Measurements from ENCODE around the gene GAK.

DNA sequence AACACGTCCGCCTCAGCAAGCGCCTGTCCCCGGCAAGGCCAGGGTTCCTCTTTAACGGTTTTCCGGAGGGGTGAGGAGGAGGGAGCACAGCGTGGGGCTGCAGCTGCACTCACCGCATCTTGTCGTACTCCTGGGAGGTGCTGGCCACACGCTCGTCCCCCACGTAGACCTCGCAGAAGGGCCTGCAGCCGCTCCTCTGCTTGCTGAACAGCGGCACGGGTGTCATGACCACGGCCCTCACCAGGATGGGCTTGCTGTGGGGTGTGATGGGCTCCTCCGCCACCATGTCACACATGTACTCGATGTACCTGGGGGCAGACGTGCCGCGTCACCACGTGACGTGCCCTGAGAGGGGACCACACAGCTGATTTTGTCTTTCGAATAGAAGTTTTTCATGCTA, 54.6 kb downstream of the GAK start:
- TF ChIP-seq, protein P1, sequence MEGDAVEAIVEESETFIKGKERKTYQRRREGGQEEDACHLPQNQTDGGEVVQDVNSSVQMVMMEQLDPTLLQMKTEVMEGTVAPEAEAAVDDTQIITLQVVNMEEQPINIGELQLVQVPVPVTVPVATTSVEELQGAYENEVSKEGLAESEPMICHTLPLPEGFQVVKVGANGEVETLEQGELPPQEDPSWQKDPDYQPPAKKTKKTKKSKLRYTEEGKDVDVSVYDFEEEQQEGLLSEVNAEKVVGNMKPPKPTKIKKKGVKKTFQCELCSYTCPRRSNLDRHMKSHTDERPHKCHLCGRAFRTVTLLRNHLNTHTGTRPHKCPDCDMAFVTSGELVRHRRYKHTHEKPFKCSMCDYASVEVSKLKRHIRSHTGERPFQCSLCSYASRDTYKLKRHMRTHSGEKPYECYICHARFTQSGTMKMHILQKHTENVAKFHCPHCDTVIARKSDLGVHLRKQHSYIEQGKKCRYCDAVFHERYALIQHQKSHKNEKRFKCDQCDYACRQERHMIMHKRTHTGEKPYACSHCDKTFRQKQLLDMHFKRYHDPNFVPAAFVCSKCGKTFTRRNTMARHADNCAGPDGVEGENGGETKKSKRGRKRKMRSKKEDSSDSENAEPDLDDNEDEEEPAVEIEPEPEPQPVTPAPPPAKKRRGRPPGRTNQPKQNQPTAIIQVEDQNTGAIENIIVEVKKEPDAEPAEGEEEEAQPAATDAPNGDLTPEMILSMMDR (IDR thresholded peaks at IDR 0.05 in 4 of 5, conservative IDR thresholded peaks at IDR 0.05 in 1 of 5), result no peak
- no peak for TF ChIP-seq POLR2A (IDR thresholded peaks at IDR 0.05)

Measured in gastrocnemius medialis (tissue), 4 donors.